K562 (cell line): ENCODE data around the gene MYPN. TPM values are rescaled to one million over a fixed set of nuclear protein-coding genes. Genes with fewer than 3 reads are reported as not detected.

Experiments
- ATAC-seq: fragments of 200-7000 bp; cut with Tn5 transposase; 3 replicates; pipeline ENCODE4 v1.9.1; 2020; ENCODE audit warnings: moderate library complexity
- BruUV-seq: library from RNA; stranded (reverse); fragments of 400-500 nt; replicated peaks from 2 replicates; lab custom pipeline; 2021; lab: Mats Ljungman, UMichigan
- CTCF ChIA-PET: fragments of 300-600 bp; formaldehyde crosslinking; extraction: SDS; loops from one replicate; lab custom pipeline; 2021; ENCODE audit warnings: low intra/inter-chr PET ratio; lab: Yijun Ruan, JAX
- POLR2A ChIA-PET: fragments of 300-600, 350-650 bp; sonication (Branson Sonifier 250); formaldehyde crosslinking; extraction: SDS; loops from one replicate; lab custom pipeline; 2021; ENCODE audit warnings: antibody characterized with exemption, inconsistent platforms; lab: Yijun Ruan, JAX
- DNase-seq, 4 experiments: peaks; one replicate each; pipeline versions ENCODE4 v3.0.0 to v3.0.0-alpha.2; 2011 to 2018; ENCODE audit warnings: low spot score in 3 of 4, mixed read lengths in 3 of 4; ENCODE audit errors: extremely low read depth in 1 of 4
- FAIRE-seq: peaks from 2 replicates; lab custom pipeline; 2011; peaks lifted over from hg19 to GRCh38; lab: Jason Lieb, UNC
- H2AFZ ChIP-seq: 2 replicates; pipeline ENCODE4 v1.6.0; 2011; ENCODE audit warnings: low read depth, low read length, control low read depth, inconsistent platforms
- H3K27ac ChIP-seq: fragments of 200-600 bp; 3 replicates; pipeline ENCODE4 v1.8.0; 2011; ENCODE audit warnings: low read depth, mild to moderate bottlenecking, control low read depth, inconsistent platforms, low read length, moderate library complexity, mixed read lengths; ENCODE audit errors: extremely low read depth
- H3K27me3 ChIP-seq, 2 experiments: fragments of 300-600 bp in 1 of 2; 2 replicates in 1 of 2; 3 replicates in 1 of 2; pipeline versions ENCODE4 v1.6.0 to v1.8.0; 2011; ENCODE audit warnings: inconsistent platforms in 2 of 2, low read length in 2 of 2, mild to moderate bottlenecking in 1 of 2, mixed read lengths in 1 of 2, moderate library complexity in 1 of 2; ENCODE audit not compliant: control insufficient read depth in 2 of 2, insufficient read depth in 2 of 2
- H3K36me3 ChIP-seq: fragments of 300-600 bp; 3 replicates; pipeline ENCODE4 v1.8.0; 2011; ENCODE audit warnings: mild to moderate bottlenecking, low read length, inconsistent platforms; ENCODE audit not compliant: control insufficient read depth, insufficient read depth
- H3K4me1 ChIP-seq, 2 experiments: fragments of 200-600 bp in 1 of 2; replicated peaks in 1 of 2; 2 replicates in 1 of 2; 3 replicates in 1 of 2; pipeline versions ENCODE4 v1.5.1 to v1.8.0; 2011; ENCODE audit warnings: inconsistent platforms in 2 of 2, low read length in 2 of 2, mild to moderate bottlenecking in 1 of 2, mixed read lengths in 1 of 2, moderate library complexity in 1 of 2; ENCODE audit not compliant: control insufficient read depth in 2 of 2, insufficient read depth in 2 of 2
- H3K4me2 ChIP-seq: 2 replicates; pipeline ENCODE4 v1.6.1; 2011; ENCODE audit warnings: low read length, control low read depth, inconsistent platforms, mixed read lengths; ENCODE audit not compliant: insufficient read depth
- H3K4me3 ChIP-seq: fragments of 200-600 bp; sonication (generic), shearing (Covaris generic); 2 replicates; pipeline ENCODE4 v1.5.1; 2016; ENCODE audit warnings: control low read depth, inconsistent platforms
- H3K79me2 ChIP-seq: fragments of 200-600 bp; 3 replicates; pipeline ENCODE4 v1.8.0; 2011; ENCODE audit warnings: low read length, inconsistent platforms; ENCODE audit not compliant: control insufficient read depth, insufficient read depth
- H3K9ac ChIP-seq, 2 experiments: 2 replicates each; pipeline versions ENCODE4 v1.6.0 to v1.6.1; 2011; ENCODE audit warnings: low read depth in 2 of 2, low read length in 2 of 2, control low read depth in 1 of 2, inconsistent platforms in 1 of 2, mild to moderate bottlenecking in 1 of 2, mixed read lengths in 1 of 2; ENCODE audit not compliant: insufficient read depth in 1 of 2
- H3K9me1 ChIP-seq: one replicate; pipeline ENCODE4 v1.6.0; 2011; ENCODE audit warnings: inconsistent platforms, mild to moderate bottlenecking, low read length, moderate library complexity; ENCODE audit not compliant: control insufficient read depth, insufficient read depth
- H3K9me3 ChIP-seq: replicated peaks from 2 replicates; pipeline ENCODE4 v1.5.1; 2011; ENCODE audit warnings: low read depth, low read length, inconsistent platforms; ENCODE audit not compliant: control insufficient read depth, insufficient read depth
- H4K20me1 ChIP-seq: replicated peaks from 2 replicates; pipeline ENCODE4 v1.6.1; 2011; ENCODE audit warnings: low read length, inconsistent platforms, mixed read lengths; ENCODE audit not compliant: control insufficient read depth, insufficient read depth
- NBN ChIP-seq: fragments of 450-650 bp; IDR thresholded peaks from 2 replicates; pipeline ENCODE4 v1.6.1; 2016; ENCODE audit warnings: low read depth, mild to moderate bottlenecking
- NFXL1 ChIP-seq: fragments of 450-650 bp; formaldehyde crosslinking; IDR thresholded peaks from 2 replicates; pipeline ENCODE4 v1.4.0; 2021; ENCODE audit warnings: mild to moderate bottlenecking
- NUFIP1 ChIP-seq: fragments of 450-650 bp; IDR thresholded peaks from 2 replicates; pipeline ENCODE4 v1.6.1; 2018; ENCODE audit not compliant: partially characterized antibody
- RAD51 ChIP-seq: fragments of 450-650 bp; IDR thresholded peaks from 2 replicates; pipeline ENCODE4 v1.7.1; 2016; ENCODE audit warnings: low read depth, mild to moderate bottlenecking, borderline replicate concordance
- VEZF1 ChIP-seq: fragments of 200-800 bp; sonication (Bioruptor generic); IDR thresholded peaks from 2 replicates; pipeline ENCODE4 v1.6.1; 2017; ENCODE audit warnings: missing genetic modification characterization, missing compliant biosample characterization
- ZBTB2 ChIP-seq: fragments of 450-650 bp; IDR thresholded peaks from 2 replicates; pipeline ENCODE4 v1.6.1; 2016; ENCODE audit warnings: antibody characterized with exemption
- ZNF354B ChIP-seq: fragments of 250-450 bp; sonication (Bioruptor Pico); IDR thresholded peaks from 2 replicates; pipeline ENCODE4 v1.4.0; 2020
- WGBS: fragments of 100-300 bp; shearing (Covaris generic); methylation state at CpG from one replicate; pipeline ENCODE4 v1.1.6; 2016; ENCODE audit warnings: low coverage, mixed read lengths; ENCODE audit not compliant: insufficient coverage; ENCODE audit errors: missing lambda C conversion rate; 5-methylcytosine and 5-hydroxymethylcytosine counted together
- in situ Hi-C: fragments of 300-500 bp; cut with MboI; formaldehyde crosslinking; loops from 4 replicates; pipeline ENCODE4 v1.15.0; 2018; ENCODE audit warnings: inconsistent platforms, mixed read lengths
- intact Hi-C: fragments of 100-400 bp; cut with micrococcal nuclease; formaldehyde crosslinking; loops from 2 replicates; pipeline ENCODE4 v1.14.2; 2022
- polyA plus RNA-seq, 8 experiments: library from polyadenylated mRNA; depleted of rRNA in 4 of 8; stranded (reverse) in 5 of 8; unstranded in 3 of 8; fragments of >200 nt; fragmentation: Nextera tagmentation in 2 of 8; fragmentation: Illumina TruSeq in 1 of 8; extraction: Ambion mirVana in 2 of 8; extraction: Trizol in 1 of 8; gene quantifications; 2 replicates each; pipeline versions ENCODE4 v1.2.1 to v1.2.3, GENCODE V29; 2011 to 2014; ENCODE audit warnings: inconsistent platforms in 1 of 8, missing spikeins in 1 of 8
- total RNA-seq, 7 experiments: library from RNA; depleted of rRNA in 6 of 7; stranded (reverse); fragments of >200 nt in 6 of 7; fragmentation: Illumina TruSeq in 2 of 7; extraction: Trizol in 2 of 7; gene quantifications; 2 replicates each; pipeline versions ENCODE4 v1.2.1 to v1.2.3, GENCODE V29; 2011 to 2021; ENCODE audit warnings: low replicate concordance in 1 of 7
- TF ChIP-seq, protein P1 (sequence below): fragments of 450-650 bp; formaldehyde crosslinking; IDR thresholded peaks from 2 replicates; pipeline ENCODE4 v1.4.0; 2020; ENCODE audit warnings: mild to moderate bottlenecking, mixed read lengths

The MYPN gene
- total and polyA plus RNA-seq, 9 of the 15 experiments (the other 6 are each of a cell fraction or from before 2014, with no cell fraction given) = not detected

- H3K4me2 ChIP-seq = no peak overlapping the region
- H2AFZ ChIP-seq = no peak overlapping the region; the same call in 1 of the 2 replicates
- no peaks in the 10 kb centered on the region for H3K9me1 ChIP-seq
- POLR2A ChIA-PET = no interaction called here
- CTCF ChIA-PET = no interaction called here
- FAIRE-seq = no peak
- no peaks in the 10 kb centered on the region for H4K20me1 ChIP-seq
- intact Hi-C loops = no loop called here
- no peaks in the 10 kb centered on the region for H3K9me3 ChIP-seq
- H3K27me3 ChIP-seq = peaks cover 22 to 29% of the 10 kb centered on the region in 2 experiments; a peak in 3 of 5 replicates
- DNase-seq = no peak
- H3K9ac ChIP-seq = no peak overlapping the region
- no peak for ATAC-seq
- no peaks in the 10 kb centered on the region for H3K4me1 ChIP-seq
- no peaks in the 10 kb centered on the region for H3K36me3 ChIP-seq
- no peak overlapping the region for H3K27ac ChIP-seq
- H3K79me2 ChIP-seq = no peaks in the 10 kb centered on the region
- H3K4me3 ChIP-seq = no peak overlapping the region
- BruUV-seq = no TSS peak
- TF ChIP-seq, protein P1, sequence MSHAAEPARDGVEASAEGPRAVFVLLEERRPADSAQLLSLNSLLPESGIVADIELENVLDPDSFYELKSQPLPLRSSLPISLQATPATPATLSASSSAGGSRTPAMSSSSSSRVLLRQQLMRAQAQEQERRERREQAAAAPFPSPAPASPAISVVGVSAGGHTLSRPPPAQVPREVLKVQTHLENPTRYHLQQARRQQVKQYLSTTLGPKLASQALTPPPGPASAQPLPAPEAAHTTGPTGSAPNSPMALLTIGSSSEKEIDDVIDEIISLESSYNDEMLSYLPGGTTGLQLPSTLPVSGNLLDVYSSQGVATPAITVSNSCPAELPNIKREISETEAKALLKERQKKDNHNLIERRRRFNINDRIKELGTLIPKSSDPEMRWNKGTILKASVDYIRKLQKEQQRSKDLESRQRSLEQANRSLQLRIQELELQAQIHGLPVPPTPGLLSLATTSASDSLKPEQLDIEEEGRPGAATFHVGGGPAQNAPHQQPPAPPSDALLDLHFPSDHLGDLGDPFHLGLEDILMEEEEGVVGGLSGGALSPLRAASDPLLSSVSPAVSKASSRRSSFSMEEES = peak; percentile 92
- TF ChIP-seq NUFIP1 (no peak), ZBTB2 (no peak), ZNF354B (no peak), RAD51 (peak; percentile 59), VEZF1 (CRISPR knock-in tag) (no peak), NFXL1 (CRISPR knock-in tag) (no peak), NBN (no peak)
- in situ Hi-C loops = no loop called here
- WGBS = 3% methylated on average over 2 of the region's 2 CpGs
Measured at GRCh38 chr10:68172324-68172723, 63.0 kb downstream of the MYPN start.
